GM19463 (cell line): Measurements from ENCODE around the gene SET.
A peak's percentile ranks its signal among the peaks of the same experiment; 100 is the strongest.

Source experiments
- ATAC-seq: cut with Tn5 transposase; IDR thresholded peaks from one replicate; pipeline ENCODE4 v1.9.1; 2021; ENCODE audit warnings: mild to moderate bottlenecking, moderate library complexity; ENCODE audit not compliant: unreplicated experiment

Gene SET

DNA sequence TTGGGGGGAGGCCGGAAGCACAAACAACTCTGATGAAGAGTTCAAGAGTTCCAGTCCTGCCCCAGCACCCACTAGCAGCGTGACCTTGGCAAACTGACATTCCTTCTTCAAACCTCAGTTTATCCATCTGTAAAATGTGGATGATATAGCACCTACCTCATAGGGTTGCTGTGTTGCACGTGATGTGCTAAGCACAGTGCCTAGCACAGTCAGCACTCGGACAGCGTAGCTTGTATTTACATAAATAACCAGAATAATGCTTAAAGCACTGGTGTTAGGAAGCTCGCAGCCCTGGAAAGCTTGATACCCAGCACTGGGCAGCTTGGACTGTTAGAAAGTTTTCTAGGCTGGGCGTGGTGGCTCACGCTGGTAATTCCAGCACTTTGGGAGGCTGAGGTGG lies 18.4 kb downstream of the SET start:
- ATAC-seq, result no peak

DNA sequence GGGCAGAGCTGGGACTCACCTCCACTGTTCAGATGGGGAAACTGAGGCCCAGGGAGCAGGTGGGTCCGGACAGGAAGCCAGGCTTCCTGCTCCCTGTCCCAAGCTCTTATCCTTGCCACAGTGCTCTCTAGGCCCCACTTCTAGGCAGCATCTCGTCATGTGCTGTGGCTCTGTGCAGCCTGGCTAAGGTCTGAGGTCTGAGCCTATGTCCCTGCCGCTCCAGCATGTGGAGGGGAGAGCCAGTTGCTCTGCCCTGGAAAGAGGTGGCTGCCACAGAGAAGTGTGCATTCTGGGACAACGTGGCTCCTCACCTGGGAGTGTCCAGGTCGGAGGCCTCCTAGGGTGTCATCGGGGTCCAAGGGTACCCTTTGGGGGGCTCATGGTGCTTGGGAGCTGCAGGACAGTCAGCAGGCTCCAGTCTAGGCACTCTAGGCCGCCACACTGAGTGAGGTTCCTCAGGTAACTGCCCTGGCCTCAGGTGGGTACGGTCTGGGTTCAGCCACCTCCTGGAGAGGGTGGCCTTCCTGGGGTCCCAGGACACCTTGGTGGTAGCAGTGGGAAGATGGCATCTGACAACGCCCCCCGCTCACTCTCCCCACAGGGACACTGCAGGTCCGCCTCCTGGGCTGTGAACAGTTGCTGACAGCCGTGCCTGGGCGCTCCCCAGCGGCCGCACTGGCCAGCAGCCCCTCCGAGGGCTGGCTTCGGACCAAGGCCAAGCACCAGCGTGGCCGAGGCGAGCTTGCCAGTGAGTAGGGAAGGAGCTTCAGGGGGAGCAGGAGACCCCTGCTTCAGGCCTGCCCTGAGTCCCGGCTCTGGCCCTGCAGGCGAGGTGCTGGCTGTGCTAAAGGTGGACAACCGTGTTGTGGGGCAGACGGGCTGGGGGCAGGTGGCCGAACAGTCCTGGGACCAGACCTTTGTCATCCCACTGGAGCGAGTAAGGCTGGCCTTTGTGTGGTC lies 23.7 kb downstream of the SET start:
- no peak for ATAC-seq

DNA sequence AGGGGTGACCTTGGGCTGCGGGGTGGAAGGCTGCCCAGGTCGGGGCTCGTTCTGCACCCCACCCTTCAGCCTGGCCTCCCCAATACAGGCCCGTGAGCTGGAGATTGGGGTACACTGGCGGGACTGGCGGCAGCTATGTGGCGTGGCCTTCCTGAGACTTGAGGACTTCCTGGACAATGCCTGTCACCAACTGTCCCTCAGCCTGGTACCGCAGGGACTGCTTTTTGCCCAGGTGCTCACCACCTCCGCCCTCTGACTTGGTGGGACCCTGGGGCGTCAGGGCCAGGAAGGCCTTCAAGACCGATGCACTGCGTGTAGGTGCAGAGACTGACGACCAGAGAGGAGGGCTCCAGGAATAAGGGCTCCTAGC lies 24.4 kb downstream of the SET start:
- ATAC-seq, result no peak

DNA sequence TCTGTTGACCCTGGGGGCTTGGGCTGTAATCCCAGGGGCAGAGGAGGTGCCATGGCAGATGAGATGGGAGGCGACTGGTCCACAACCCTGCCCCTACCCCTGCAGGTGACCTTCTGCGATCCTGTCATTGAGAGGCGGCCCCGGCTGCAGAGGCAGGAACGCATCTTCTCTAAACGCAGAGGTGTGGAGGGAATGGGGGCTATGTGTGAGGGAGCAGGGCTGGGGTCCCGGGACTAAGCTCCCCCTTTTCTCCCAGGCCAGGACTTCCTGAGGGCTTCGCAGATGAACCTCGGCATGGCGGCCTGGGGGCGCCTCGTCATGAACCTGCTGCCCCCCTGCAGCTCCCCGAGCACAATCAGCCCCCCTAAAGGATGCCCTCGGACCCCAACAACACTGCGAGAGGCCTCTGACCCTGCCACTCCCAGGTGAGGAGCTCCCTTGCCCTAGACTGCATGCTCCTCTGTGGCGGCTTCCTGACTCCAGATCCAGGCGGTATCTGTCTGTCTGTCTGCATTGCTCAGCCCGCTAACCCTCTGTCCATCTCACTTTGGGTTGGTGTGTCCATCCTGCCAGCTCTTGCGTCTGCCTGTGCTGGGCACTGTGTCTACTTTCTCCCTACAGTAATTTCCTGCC lies 25.0 kb downstream of the SET start:
- no peak for ATAC-seq

DNA sequence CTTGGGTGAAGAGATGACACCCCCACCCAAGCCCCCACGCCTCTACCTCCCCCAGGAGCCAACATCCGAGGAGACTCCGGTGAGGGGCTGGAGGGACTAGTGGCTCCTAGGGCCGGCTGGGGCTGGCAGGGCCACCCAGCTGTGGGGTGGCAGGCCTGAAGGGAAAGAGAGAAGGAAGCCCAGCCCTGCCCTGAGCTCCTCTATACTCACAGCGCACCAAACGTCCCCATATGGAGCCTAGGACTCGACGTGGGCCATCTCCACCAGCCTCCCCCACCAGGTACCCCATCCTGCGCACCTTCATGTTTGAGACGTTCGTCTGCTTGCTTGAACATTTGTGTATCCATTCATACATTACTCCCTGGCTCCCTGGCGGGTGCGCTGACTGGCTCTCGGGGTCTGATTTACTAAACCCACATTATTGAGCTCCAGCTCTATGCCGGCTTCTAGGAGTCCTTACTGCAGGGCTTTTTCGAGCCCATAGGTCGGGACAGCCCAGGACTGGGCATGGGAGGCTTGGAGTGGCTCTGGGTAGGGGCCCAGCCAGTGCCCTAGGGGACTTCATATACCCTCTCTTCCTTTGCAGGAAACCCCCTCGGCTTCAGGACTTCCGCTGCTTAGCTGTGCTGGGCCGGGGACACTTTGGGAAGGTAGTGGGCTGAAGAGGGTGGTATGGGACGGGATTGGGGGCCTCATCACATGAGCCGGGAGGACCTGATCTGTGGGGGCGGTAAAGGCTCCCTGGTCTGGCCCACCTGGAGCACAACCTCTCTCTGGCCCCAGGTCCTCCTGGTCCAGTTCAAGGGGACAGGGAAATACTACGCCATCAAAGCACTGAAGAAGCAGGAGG lies 25.8 kb downstream of the SET start:
- no peak for ATAC-seq

DNA sequence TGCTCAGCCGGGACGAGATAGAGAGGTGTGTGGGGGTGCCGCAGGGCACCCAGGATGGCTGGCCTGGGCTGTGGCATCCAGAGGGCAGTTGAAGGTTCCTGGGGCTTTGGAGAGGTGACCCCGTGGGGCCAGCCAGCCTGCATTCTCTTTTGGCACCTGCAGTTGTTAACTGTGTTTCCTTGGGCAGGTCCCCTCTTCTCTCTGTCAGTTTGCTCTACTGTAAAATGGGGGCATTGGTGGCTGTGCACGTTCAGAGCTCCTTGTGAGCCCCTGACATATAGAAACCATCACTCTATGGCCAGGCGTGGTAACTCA lies 26.4 kb downstream of the SET start:
- ATAC-seq, result no peak

DNA sequence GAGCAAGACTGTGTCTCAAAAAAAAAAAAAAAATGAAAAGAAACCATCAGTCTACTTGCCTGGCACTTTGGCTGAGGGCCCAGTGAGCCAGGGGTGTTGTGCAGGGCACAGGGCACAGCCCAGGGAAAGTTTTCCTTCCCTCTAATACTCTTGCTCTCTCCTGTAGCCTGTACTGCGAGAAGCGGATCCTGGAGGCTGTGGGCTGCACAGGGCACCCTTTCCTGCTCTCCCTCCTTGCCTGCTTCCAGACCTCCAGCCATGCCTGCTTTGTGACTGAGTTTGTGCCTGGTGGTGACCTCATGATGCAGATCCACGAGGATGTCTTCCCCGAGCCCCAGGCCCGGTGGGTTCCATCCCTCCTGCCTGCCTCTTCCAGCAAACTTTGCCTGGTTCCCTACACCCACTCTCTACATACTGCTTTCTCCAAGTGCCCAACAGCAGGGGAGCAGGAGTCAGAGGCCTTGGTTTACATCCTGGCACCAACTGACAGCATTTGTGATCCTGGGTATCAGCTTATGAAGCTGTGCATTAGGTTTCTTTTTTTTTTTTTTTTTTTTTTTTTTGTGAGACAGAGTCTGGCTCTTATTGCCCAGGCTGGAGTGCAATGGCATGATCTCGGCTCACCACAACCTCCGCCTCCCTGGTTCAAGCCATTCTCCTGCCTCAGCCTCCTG lies 27.7 kb downstream of the SET start:
- no peak for ATAC-seq

DNA sequence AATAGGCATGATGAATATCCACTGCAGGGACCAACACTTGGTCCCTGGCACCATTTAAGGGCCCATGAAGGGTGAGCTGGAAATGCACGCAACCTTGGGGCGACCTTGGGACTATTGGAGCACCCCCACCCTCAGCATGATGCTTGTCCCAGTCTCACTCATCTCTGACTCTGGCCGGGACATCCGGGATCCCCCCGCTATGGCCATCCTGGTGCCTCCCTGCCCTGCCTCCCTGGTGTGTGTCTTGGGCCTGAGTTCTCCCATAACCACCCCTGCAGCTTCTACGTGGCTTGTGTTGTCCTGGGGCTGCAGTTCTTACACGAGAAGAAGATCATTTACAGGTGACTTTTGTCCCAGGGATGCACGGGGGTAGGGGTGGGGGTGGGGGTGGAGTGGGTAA lies 29.0 kb downstream of the SET start:
- no peak for ATAC-seq

DNA sequence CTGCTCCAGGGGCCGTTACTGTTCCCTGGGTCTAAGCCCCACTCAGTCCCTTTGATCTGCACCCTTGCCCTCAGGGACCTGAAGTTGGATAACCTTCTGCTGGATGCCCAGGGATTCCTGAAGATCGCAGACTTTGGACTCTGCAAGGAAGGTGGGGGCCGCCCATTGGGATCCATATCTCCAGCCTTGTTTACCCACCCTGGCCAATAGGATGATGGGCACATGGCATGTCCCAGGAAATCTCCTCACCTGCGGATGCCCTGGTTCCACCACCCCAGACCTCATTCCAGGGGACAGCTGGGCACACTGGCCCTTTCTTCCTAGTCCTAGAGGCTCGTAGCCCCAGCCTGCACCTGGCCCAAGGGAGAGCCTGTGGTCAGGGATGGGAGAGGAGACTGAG lies 29.5 kb downstream of the SET start:
- ATAC-seq, result no peak

DNA sequence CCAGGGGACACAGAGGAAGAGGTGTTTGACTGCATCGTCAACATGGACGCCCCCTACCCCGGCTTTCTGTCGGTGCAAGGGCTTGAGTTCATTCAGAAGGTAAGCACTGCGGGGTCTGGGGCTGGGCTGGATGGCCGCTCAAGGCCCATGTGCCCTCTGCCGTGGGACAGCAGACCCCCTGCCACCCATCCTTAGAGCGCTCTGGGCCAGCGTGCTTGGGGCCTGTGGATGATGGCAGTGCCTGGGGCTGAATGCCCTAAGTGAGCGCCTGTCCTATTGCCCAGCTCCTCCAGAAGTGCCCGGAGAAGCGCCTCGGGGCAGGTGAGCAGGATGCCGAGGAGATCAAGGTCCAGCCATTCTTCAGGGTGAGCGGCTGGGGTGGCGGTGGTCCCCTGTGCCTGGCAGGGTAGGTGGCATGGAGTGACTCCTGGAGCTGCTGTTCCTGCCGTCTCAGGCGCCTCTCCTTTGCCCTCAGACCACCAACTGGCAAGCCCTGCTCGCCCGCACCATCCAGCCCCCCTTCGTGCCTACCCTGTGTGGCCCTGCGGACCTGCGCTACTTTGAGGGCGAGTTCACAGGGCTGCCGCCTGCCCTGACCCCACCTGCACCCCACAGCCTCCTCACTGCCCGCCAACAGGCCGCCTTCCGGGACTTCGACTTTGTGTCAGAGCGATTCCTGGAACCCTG lies 31.0 kb downstream of the SET start:
- no peak for ATAC-seq

DNA sequence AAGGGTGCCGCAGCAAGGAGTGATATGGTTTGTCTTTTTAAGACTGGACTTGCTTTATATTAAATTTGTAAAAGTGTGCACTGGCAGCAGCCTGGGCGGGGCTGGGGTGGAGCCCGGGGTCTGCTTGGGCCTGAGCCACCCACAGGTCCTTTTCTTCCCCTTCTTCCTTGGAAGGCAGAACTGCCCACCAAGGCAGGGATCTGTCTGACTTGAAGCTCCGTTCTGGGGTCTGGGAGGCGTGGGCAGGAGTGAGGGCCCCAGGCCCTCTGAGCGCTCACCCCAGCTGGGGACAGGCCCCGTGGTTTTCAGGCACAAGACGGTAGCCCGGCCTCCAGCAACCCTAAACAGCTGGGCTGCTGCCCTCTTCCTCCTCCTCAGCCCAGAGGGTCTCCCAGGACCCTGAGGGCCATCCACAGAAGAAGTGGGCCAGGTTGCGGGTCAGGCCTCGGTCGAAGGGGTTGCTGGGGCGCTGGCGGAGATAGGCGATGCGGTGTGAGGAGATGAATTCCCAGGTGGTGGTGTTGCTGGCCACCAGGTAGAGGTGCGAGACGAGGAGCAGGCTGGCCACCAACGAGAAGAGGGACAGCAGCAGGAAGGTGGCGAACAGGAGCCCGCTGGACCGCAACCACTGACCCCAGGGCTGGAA lies 31.9 kb downstream of the SET start:
- no peak for ATAC-seq

DNA sequence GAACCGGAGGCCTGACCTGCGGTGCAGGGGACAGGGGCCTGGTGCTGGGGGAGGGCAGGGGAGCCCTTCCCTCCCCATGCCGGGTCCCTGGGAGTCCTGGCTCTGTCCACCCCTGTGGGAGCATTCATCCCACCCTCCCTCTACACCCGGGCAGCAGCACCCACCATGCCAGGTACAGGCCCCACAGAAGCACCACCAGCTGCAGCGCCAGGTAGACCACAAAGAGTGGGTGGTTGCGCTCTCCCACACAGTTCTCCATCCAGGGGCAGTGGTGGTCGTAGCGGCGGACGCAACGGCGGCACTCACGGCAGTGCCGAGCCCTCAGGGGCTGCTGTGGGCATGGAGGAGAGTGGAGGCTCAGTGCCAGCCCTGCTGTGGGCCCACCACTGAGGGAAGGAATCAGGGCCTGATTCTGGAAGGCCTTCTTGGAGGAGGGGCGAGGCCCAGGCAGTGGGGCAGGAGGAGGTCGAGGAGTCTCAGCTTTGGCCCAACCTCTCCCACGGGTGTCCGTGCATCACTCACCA lies 32.5 kb downstream of the SET start:
- ATAC-seq, result no peak

DNA sequence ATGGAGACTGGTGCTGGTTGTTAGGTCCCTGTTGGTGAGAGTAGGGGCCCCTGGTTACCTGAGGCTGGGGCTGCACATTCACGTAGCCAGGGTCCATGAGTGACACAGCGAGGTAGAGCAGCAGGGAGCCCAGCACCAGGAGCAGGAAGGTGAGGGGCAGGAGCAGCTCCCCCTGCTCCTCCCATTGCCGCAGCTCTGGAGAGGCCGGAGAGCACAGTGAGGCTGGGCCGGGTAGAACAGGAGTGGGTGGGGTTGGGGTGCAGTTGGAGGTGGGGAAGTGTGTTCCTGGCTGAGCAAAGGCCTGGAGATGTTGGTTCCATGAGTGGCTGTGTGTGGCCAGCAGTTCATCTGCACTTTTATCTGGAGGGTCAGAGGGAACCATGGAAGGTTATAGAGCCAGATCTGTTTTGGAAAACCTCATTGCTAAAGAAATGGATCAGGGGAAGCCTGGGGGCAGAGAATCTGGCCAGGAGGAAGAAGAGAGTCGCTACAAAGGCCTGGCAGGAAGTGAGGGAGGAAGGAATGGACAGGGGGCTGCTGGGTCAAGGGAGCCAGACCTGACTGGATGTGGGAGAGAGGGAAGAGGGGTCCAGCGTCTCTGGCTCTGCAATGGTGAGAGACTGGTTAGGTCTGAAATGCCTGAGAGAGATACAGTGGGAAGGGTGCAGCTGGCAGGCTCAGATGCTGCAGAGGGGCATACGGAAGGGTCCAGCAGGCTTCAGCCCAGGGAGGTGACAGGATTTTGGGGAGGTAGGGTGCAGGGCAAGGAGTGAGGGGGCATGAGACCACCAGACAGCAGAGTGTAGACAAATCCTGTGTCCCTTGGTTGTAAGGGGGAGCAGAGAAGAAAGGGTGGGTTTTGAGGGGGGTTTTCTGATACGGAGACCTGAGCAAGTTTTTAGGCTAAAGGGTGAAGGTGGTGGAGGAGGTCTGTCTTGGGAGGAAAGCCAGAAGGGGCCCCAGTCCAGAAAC lies 33.6 kb downstream of the SET start:
- no peak for ATAC-seq

DNA sequence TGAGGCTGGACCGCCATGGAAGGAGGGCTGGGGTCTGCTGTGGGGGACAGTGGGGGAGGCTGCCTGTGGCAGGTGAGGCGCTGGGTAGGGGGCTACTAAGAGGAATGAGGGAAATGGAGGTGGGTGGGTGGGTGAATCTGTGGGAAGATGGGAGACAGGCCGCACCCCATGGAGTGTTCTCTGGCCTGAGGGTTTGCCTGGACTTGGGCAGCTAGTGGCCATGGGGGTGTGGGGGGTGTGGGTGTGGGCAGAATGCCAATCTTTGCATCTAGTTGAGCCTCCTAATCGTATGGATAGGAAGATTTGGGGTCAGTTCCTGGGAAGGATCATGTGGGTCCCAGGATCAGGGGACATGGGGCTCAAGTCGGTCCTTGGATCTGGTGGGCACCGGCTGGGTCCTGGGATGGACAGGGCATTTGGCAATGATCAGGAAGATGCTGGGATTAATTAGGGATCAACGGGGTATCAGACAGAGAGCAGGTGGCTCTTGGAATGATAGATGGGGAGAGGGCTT lies 34.4 kb downstream of the SET start:
- ATAC-seq, result no peak

DNA sequence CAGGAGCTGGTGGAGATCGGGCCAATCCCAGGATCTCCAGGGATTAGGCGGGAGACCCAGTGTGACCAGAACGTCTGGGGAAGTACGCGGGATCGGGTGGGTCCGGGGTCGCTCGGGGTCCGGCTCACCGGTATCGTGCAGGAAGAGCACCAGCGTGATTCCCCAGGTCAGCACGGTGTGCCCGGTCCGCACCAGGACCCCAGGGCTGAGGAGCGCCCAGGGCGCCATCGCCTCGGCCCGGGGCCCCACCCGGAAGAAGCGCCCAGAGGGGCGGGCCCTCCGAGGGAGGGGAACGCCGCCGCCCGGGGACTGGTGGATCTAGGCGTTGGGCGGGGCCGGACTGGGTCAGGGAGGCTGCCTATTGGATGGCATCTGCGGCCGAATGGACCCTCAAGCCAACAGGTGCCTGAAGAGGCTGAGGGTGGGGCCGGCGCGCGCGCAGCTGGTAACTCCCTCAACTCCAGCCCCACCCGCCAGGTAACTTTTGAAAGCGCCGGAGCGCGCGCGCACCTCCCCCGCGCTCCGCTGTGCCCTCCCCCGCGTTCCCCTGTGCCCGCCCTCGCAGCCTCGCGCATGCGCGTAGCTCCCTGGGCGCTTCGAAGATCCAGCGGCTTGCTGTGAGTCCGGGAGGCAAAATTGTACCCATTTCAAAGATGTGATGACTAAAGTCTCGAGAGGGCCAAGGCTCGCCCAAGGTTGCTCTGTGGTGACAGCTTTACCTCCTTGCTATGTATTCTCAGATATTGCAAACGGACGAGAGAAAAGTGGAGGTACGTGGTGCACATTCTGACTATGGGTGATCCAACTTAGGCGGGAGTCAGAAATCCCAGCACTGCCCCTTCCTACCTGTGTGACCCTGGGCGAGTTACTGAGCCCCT lies 35.1 kb downstream of the SET start, which contains the start of gene ZDHHC12:
ZDHHC12 (minus strand) TSS at position 262 of the 878 bp plus-strand sequence; CDS start at position 228, 34 bp downstream.
- peak; percentile 97 for ATAC-seq

DNA sequence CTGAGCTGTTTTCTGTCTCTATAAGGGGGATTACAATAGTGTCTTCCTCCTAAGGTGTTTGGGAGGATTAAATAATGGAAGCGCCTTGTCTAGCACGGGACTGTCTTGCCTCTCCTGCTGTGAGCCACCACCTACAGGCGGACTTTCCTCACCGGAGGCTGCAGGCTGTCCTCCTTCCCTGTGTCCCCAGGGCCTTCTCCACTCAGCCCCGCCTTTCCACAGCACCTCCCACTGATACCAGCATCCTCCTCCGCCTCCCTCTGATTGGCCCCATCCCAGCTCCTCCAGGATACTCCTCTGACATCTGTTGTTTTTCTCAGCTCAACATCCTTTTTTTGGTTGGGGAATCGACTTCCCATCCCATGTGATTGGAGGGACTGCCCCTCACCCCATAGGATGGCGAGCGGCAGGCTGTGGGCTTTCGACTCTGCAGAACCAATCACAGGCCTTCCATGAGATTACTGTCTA lies 35.8 kb downstream of the SET start:
- no peak for ATAC-seq

DNA sequence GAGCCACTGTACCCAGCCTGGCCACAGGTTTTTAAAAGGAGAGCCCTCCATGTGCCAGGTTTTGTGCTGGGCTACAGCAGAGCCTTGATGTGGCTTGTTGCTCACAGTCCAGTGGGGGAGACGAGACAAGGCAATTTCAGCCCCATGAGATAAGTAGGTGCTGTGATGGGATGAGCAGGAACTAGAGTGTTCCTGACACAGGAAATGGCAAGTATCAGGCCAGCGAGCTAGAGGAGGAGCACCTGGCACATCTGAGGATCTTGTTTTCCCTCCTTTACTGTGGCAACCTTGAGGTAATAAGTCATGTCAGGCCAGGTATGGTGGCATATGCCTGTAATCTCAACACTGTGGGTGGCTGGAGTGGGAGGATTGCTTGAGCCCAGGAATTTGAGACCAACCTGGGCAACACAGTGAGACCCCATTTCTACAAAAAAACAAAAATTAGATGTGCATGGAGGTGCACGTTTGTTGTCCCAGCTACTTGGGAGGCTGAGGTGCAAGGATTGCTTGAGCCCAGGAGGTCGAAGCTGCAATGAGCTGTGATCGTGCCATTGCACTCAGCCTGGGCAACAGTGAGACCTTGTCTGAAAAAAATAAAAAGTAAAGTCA lies 38.7 kb downstream of the SET start:
- no peak for ATAC-seq
